Pancreas (tissue), 10 donors: ENCODE data around the gene CNTN5. TPM values are rescaled to one million over a fixed set of nuclear protein-coding genes. Genes with fewer than 3 reads are reported as not detected.

Source experiments
- ATAC-seq, 4 donors: fragments of 200-7000 bp; cut with Tn5 transposase; one replicate each; pipeline versions ENCODE4 v1.8.0 to v1.9.1; 2020; ENCODE audit warnings: mild to moderate bottlenecking in 4 of 4, moderate library complexity in 4 of 4
- DNase-seq, 6 donors: peaks; one replicate each; pipeline ENCODE4 v3.0.0-alpha.2; 2020
- FAIRE-seq: peaks from 2 replicates; lab custom pipeline; 2012; peaks lifted over from hg19 to GRCh38; lab: Jason Lieb, UNC
- H3K27ac ChIP-seq, 4 donors: fragments of 200-600 bp; sonication (generic); 1 replicate in 3 of 4; 2 replicates in 1 of 4; pipeline versions ENCODE4 v1.5.0 to v1.8.0; 2020
- H3K27me3 ChIP-seq, 4 donors: fragments of 200-600 bp; one replicate each; pipeline ENCODE4 v1.8.0; 2021
- H3K36me3 ChIP-seq, 3 donors: fragments of 200-600 bp; sonication (generic) in 1 of 3; one replicate each; pipeline versions ENCODE4 v1.5.0 to v1.8.0; 2020 to 2021
- H3K4me1 ChIP-seq, 3 donors: fragments of 200-600 bp; one replicate each; pipeline ENCODE4 v1.8.0; 2021
- H3K4me3 ChIP-seq, 4 donors: fragments of 200-600 bp; sonication (generic) in 2 of 4; one replicate each; pipeline versions ENCODE4 v1.5.0 to v1.8.0; 2020 to 2021
- H3K9me3 ChIP-seq, 4 donors: fragments of 200-600 bp; one replicate each; pipeline ENCODE4 v1.8.0; 2021
- WGBS, 2 donors: extraction: QIAGEN DNeasy Blood & Tissue Kit; methylation state at CpG; one replicate each; pipeline ENCODE4 v1.1.7; 2013; 5-methylcytosine and 5-hydroxymethylcytosine counted together
- intact Hi-C, 3 donors: fragments of 100-400 bp; cut with DNase I; formaldehyde crosslinking; loops; one replicate each; pipeline versions ENCODE4 v1.11.1 to v1.14.2; 2022
- polyA plus RNA-seq, 2 donors: library from polyadenylated mRNA; stranded (reverse); fragments of 200-250 nt; gene quantifications; one replicate each; pipeline ENCODE4 v1.2.3, GENCODE V29; 2013
- total RNA-seq, 6 donors: library from RNA; stranded (reverse); fragmentation: NEBNext Ultra II Directional in 4 of 6; extraction: Animal tissue kit (Norgen Biotek cat#: 25700) in 4 of 6; gene quantifications; one replicate each; pipeline versions ENCODE4 v1.2.1 to v1.2.4, GENCODE V29; 2021 to 2023
- TF ChIP-seq, protein P1 (sequence below), 4 donors: fragments of 200-600 bp; sonication (generic) in 3 of 4; IDR thresholded peaks; one replicate each; pipeline versions ENCODE4 v1.5.0 to v1.8.0; 2021; ENCODE audit warnings: antibody characterized with exemption in 4 of 4
- donor health status: healthy with polysubstance abuse.
- donor health status: DM: no; HTN: no; CAD: no; lungs with moderate emphysema.
- donor health status: DM: no; HTN: no; CAD: no.
- donor health status: control.
- donor health status: control.
- donor health status: Bipolar disorder and iron deficiency.
- donor health status: DM: yes; HTN: yes; CAD: no.
- donor health status: DM: no; HTN: no; CAD: no.
- donor health status: DM: no; HTN: no; CAD: no.
- donor health status: DM: yes; HTN: yes; CAD: no.

Gene CNTN5
- total and polyA plus RNA-seq, 8 donors: 0.11 to 1.2 (median 0.58) TPM

DNA sequence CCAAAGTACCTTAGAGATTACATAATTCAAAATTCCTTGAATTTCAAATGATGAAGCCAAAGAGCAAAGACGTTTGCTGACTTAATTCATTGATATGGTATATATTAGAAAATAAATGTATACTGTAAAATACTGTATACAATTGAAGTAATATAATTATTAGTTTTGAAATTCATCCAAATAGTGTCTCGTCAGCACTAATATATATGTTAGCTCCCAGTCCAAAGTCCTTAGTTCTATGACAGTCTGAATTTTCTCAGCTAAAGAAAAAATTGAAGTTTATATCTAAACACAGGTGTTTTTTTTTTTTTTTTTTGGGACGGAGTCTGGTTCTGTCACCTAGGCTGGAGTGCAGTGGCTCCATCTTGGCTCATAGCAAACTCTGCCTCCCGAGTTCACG lies 431.3 kb downstream of the CNTN5 start:
- no peaks in the 10 kb centered on the region for H3K4me1 ChIP-seq
- no peak for FAIRE-seq
- 63 to 77% methylated on average over 5 of the region's 5 CpGs for WGBS, 2 donors
- H3K36me3 ChIP-seq: no peaks in the 10 kb centered on the region
- no peak overlapping the region for H3K27ac ChIP-seq
- DNase-seq: no peak
- no peaks in the 10 kb centered on the region for H3K27me3 ChIP-seq
- no peak overlapping the region for H3K4me3 ChIP-seq
- H3K9me3 ChIP-seq: no peaks in the 10 kb centered on the region
- intact Hi-C loops: no loop called here
- no peak for ATAC-seq
- TF ChIP-seq, protein P1, sequence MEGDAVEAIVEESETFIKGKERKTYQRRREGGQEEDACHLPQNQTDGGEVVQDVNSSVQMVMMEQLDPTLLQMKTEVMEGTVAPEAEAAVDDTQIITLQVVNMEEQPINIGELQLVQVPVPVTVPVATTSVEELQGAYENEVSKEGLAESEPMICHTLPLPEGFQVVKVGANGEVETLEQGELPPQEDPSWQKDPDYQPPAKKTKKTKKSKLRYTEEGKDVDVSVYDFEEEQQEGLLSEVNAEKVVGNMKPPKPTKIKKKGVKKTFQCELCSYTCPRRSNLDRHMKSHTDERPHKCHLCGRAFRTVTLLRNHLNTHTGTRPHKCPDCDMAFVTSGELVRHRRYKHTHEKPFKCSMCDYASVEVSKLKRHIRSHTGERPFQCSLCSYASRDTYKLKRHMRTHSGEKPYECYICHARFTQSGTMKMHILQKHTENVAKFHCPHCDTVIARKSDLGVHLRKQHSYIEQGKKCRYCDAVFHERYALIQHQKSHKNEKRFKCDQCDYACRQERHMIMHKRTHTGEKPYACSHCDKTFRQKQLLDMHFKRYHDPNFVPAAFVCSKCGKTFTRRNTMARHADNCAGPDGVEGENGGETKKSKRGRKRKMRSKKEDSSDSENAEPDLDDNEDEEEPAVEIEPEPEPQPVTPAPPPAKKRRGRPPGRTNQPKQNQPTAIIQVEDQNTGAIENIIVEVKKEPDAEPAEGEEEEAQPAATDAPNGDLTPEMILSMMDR (IDR thresholded peaks at IDR 0.05): no peak

DNA sequence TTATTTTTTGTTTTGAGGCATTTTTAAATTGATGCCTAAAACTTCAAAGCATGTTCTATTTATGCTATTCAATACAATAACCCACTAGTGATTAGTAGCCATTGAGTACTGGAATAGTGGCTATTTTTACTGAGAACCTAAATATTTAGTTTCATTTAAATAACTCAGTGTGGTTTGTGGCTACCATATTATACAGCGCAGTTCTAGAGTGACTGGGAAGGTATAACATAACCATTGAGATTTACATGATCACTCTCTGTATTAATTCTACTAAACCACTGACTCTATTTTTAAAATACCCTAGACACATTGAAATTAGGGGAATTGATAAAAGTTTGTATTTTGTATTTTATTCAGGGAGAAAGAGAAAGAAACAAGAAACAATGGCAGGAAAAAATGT lies 441.2 kb downstream of the CNTN5 start:
- DNase-seq (no peak), FAIRE-seq (no peak), ATAC-seq (no peak)
- TF ChIP-seq, protein P1 (IDR thresholded peaks at IDR 0.05): no peak
- no peaks in the 10 kb centered on the region for H3K4me1 ChIP-seq
- intact Hi-C loops: no loop called here
- H3K36me3 ChIP-seq: no peaks in the 10 kb centered on the region
- no peak overlapping the region for H3K27ac ChIP-seq
- 95 to 100% methylated on average over 1 of the region's 1 CpG for WGBS, 2 donors
- no peaks in the 10 kb centered on the region for H3K27me3 ChIP-seq
- no peaks in the 10 kb centered on the region for H3K9me3 ChIP-seq
- no peak overlapping the region for H3K4me3 ChIP-seq

- FAIRE-seq: no peak
- no peak for DNase-seq
- Histone ChIP-seq H3K27me3 (no peaks in the 10 kb centered on the region), H3K27ac (no peak overlapping the region), H3K4me1 (no peaks in the 10 kb centered on the region), H3K36me3 (no peaks in the 10 kb centered on the region), H3K4me3 (no peak overlapping the region), H3K9me3 (no peaks in the 10 kb centered on the region)
- WGBS, 2 donors: 29 to 33% methylated on average over 2 of the region's 2 CpGs
- ATAC-seq: no peak
- TF ChIP-seq, protein P1 (IDR thresholded peaks at IDR 0.05): no peak
- intact Hi-C loops: no loop called here
These were observed 444.2 kb downstream of the CNTN5 start for GRCh38 chr11:99464985-99465384.

GRCh38 chr11:99489581-99489980 lies 468.8 kb downstream of the CNTN5 start:
- intact Hi-C loops: no loop called here
- FAIRE-seq: no peak
- TF ChIP-seq, protein P1 (IDR thresholded peaks at IDR 0.05): no peak
- H3K4me1 ChIP-seq: no peaks in the 10 kb centered on the region
- 52 to 77% methylated on average over 1 of the region's 1 CpG for WGBS, 2 donors
- no peaks in the 10 kb centered on the region for H3K27me3 ChIP-seq
- H3K36me3 ChIP-seq: no peaks in the 10 kb centered on the region
- H3K4me3 ChIP-seq: no peak overlapping the region
- no peaks in the 10 kb centered on the region for H3K9me3 ChIP-seq
- DNase-seq: no peak
- no peak overlapping the region for H3K27ac ChIP-seq
- ATAC-seq: no peak

DNA sequence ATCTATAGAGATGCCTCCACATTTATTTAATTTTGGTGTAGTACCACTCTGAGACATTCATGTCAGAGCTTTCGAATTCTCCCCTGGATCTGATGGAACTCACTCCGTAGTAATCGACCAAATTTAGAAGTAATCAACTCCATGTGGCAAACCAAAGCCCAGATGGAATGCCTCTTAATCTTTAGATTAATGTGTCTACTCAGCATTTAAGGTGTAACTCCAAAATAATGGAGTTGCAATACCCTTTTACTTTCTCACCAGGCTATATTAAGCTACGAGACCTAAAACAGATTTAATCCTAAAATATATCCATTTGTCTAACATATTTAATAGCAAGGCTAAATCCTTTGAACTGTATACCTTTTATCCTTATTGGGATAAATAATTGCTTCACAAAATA lies 473.3 kb downstream of the CNTN5 start:
- H3K9me3 ChIP-seq: no peaks in the 10 kb centered on the region
- H3K4me3 ChIP-seq: no peak overlapping the region
- intact Hi-C loops: no loop called here
- TF ChIP-seq, protein P1 (IDR thresholded peaks at IDR 0.05): no peak
- ATAC-seq (no peak), DNase-seq (no peak), FAIRE-seq (no peak)
- H3K27me3 ChIP-seq: no peaks in the 10 kb centered on the region
- no peaks in the 10 kb centered on the region for H3K4me1 ChIP-seq
- no peaks in the 10 kb centered on the region for H3K36me3 ChIP-seq
- 85 to 87% methylated on average over 4 of the region's 4 CpGs for WGBS, 2 donors
- no peak overlapping the region for H3K27ac ChIP-seq
